ENCODE measurements around the gene OXSR1.

Gene OXSR1

DNA sequence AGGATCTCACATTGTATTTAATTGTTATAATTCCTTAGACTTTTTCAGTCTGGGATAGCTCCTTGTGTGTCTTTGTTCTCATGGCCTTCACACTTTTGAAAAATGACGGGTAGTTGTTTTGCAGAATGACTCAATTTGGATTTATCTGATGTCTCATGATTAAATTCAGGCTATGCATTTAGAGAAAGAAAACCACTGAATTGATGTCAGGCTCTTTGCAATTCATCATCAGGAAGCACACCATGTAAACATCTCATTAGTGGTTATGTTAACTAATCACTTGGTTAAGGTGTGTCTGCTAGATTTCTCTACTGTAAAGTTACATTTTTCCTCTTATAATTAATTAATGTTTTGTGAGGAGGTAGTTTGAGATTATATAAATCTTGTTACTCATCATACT, 92.2 kb downstream of the OXSR1 start:
- TF ChIP-seq, protein P1, sequence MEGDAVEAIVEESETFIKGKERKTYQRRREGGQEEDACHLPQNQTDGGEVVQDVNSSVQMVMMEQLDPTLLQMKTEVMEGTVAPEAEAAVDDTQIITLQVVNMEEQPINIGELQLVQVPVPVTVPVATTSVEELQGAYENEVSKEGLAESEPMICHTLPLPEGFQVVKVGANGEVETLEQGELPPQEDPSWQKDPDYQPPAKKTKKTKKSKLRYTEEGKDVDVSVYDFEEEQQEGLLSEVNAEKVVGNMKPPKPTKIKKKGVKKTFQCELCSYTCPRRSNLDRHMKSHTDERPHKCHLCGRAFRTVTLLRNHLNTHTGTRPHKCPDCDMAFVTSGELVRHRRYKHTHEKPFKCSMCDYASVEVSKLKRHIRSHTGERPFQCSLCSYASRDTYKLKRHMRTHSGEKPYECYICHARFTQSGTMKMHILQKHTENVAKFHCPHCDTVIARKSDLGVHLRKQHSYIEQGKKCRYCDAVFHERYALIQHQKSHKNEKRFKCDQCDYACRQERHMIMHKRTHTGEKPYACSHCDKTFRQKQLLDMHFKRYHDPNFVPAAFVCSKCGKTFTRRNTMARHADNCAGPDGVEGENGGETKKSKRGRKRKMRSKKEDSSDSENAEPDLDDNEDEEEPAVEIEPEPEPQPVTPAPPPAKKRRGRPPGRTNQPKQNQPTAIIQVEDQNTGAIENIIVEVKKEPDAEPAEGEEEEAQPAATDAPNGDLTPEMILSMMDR (conservative IDR thresholded peaks at IDR 0.05), result no peak
- no peak overlapping the region for H3K27ac ChIP-seq

DNA sequence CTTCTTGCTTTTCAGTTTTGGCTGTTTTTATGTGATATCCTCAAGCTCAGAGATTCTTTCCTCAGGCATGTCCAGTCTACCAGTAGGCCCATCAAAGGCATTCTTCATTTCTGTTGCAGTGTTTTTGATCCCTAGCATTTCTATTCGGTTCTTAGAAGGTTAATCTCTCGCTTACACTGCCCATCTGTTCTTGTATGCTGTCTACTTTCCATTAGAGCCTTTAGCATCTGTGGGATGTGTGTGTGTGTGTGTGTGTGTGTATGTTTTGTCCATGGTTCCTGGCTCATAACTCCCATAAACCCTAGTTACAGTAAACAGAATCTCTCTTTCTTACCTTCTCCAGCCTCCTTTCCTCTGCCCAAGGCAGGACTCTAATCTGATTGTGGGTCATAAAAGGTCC, 95.1 kb downstream of the OXSR1 start:
- TF ChIP-seq, protein P1 (conservative IDR thresholded peaks at IDR 0.05), result no peak
- H3K27ac ChIP-seq, result no peak overlapping the region

DNA sequence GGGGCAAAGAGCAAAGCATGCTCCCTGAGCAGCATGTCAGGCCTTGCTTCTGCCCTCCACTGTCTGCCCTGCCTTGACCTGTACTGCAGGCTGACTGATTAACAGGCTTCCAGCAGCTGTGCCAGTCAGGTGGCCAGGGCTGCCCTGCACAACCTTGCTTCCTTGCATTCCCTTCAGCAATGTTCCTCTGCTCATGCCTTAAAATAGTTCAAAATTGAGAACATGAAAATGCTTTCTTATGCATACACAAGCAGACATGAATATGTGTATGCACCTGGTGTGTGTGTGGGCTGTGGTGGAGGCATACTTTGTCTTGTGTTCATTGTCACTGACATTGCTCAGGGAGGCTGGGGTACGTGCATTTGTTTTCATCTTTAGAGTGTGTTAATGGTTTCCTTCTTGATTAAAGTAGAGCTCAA, 99.0 kb downstream of the OXSR1 start:
- H3K27ac ChIP-seq, result no peak overlapping the region
- TF ChIP-seq, protein P1 (conservative IDR thresholded peaks at IDR 0.05), result no peak

DNA sequence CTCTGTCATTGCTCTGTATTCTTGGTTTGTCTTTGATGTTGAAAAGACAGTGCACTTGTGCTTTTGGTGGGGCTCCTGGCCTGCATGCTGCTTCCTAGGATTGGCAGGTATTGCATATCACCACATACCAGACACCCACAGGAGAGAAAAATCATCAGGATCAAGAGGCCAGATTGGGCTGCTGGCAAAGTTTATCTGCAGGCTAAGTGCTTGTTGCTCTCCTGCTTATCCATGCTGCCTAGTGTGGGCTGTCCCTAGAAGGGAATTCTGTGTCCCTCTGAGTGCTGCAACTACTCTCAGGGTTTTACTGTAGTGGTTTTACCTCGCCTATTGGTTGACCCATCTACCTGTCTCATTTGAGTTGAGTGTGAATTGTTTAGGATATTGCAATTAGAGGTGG, 99.4 kb downstream of the OXSR1 start:
- TF ChIP-seq, protein P1 (conservative IDR thresholded peaks at IDR 0.05), result no peak
- H3K27ac ChIP-seq, result no peak overlapping the region

DNA sequence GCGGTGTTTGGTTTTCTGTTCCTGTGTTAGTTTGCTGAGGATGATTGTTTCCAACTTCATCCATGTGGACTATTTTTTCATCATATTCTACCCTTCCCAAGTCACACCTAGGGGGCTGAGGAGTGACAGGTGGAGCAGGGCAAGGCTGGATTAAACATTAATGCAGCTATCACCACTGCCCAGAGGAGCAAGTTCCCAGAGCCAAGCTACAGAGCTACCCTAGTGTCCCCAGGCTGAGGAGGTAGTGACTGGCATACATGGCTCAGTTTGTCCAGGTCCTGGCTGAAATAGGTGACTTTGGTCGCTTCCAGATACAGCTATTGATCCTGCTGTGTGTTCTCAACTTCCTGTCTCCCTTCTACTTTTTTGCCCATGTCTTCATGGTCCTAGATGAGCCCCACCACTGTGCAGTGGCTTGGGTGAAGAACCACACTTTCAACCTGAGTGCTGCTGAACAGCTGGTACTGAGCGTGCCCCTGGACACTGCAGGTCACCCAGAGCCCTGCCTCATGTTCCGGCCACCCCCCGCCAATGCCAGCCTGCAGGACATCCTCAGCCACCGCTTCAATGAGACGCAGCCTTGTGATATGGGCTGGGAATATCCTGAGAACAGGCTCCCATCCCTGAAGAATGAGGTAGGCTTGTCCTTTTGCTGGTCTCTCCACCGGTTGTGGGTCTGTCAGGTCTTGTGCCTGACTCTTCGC, 100.4 kb downstream of the OXSR1 start, which contains the start of gene SLC22A13:
TSS of gene SLC22A13 (plus strand) at position 209 of the 704 bp plus-strand sequence. CDS start at position 258, 49 bp downstream.
- TF ChIP-seq, protein P1 (conservative IDR thresholded peaks at IDR 0.05), result no peak
- H3K27ac ChIP-seq, result no peak within 1 kb of the TSS

GRCh38 chr3:38266810-38267209, 101.5 kb downstream of the OXSR1 start:
- TF ChIP-seq, protein P1 (conservative IDR thresholded peaks at IDR 0.05), result no peak
- H3K27ac ChIP-seq, result no peak overlapping the region

GRCh38 chr3:38267662-38268061, 102.3 kb downstream of the OXSR1 start:
- TF ChIP-seq, protein P1 (conservative IDR thresholded peaks at IDR 0.05), result no peak
- H3K27ac ChIP-seq, result no peak overlapping the region
